Loucy (cell line): Measurements from ENCODE around the gene DXO.

Experiments used
- CTCF ChIP-seq: fragments of 200-600 bp; sonication (generic); conservative IDR thresholded peaks from 2 replicates; pipeline ENCODE4 v1.5.1; 2014; ENCODE audit warnings: mild to moderate bottlenecking, antibody characterized with exemption, low read length
- EZH2phosphoT487 ChIP-seq: fragments of 200-600 bp; IDR thresholded peaks from 2 replicates; pipeline ENCODE4 v1.6.1; 2018; ENCODE audit warnings: antibody characterized with exemption, mild to moderate bottlenecking, moderate library complexity, borderline replicate concordance

DNA sequence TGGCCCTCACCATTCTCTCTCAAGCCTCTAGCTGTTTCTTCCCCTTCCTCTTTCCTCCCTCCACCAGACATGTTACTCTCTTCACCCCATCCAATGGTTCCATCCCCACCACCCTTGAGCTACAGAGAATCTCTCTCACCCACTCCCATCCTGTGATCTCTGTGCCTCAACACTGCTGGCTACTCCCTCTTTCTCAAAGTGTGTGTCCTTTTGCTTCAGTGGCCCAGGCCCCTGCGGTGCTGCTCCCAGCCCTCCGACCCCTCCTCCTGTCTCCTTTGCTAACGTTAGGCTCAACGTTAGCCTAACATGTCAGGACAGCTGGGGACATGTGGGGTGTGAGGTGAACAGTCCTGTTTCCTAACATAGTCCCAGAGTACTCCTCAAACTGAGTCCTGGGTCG is 19.0 kb downstream of the DXO start:
- no peak for TF ChIP-seq CTCF
- no peak for TF ChIP-seq EZH2phosphoT487
